GM12891 (cell line): ENCODE data around the gene STRN.

Source experiments
- DNase-seq: peaks from one replicate; pipeline ENCODE4 v3.0.0; 2011; ENCODE audit warnings: low spot score; ENCODE audit not compliant: insufficient read length
- FAIRE-seq: peaks from 2 replicates; lab custom pipeline; 2011; peaks lifted over from hg19 to GRCh38; lab: Jason Lieb, UNC
- PAX5 ChIP-seq: IDR thresholded peaks from 2 replicates; pipeline ENCODE4 v1.6.1; 2011; ENCODE audit warnings: low read length, moderate library complexity, mild to moderate bottlenecking; ENCODE audit not compliant: insufficient read depth, severe bottlenecking
- POLR2A ChIP-seq: IDR thresholded peaks from 2 replicates; pipeline ENCODE4 v1.6.1; 2011; ENCODE audit warnings: low read depth, low read length, control low read depth
- POLR2AphosphoS5 ChIP-seq: IDR thresholded peaks from 2 replicates; pipeline ENCODE4 v1.6.1; 2011; ENCODE audit warnings: low read depth, low read length, control low read depth
- POU2F2 ChIP-seq: IDR thresholded peaks from 2 replicates; pipeline ENCODE4 v1.6.1; 2011; ENCODE audit warnings: low read depth, mild to moderate bottlenecking, control low read depth, low read length, moderate library complexity
- SPI1 ChIP-seq: IDR thresholded peaks from 2 replicates; pipeline ENCODE4 v1.6.1; 2011; ENCODE audit warnings: low read depth, low read length, control low read depth
- TAF1 ChIP-seq: IDR thresholded peaks from 2 replicates; pipeline ENCODE4 v1.6.1; 2011; ENCODE audit warnings: low read depth, low read length, control low read depth

Gene STRN

DNA sequence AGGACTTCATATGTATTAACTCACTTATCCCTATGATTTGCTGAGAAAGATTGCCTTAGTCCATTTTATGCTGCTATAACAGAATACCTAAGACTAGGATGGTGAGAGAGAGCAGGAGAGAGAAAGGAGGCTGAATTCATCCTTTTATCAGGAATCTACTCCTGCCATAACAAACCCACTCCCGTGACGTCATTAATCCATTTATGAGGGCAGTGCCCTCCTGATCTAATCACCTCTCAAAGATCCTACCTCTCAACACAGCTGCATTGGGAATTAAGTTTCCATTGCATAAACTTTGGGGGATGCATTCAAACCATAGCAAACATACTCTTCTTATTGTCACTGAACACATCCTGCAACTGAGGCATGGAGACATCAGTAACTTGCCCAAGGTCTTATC is 147.8 kb downstream of the STRN start:
- no peak for TF ChIP-seq PAX5
- TF ChIP-seq SPI1: no peak
- TF ChIP-seq TAF1: no peak
- TF ChIP-seq POU2F2: no peak
- TF ChIP-seq POLR2AphosphoS5: no peak
- TF ChIP-seq POLR2A: no peak
- no peak for DNase-seq
- FAIRE-seq: no peak

DNA sequence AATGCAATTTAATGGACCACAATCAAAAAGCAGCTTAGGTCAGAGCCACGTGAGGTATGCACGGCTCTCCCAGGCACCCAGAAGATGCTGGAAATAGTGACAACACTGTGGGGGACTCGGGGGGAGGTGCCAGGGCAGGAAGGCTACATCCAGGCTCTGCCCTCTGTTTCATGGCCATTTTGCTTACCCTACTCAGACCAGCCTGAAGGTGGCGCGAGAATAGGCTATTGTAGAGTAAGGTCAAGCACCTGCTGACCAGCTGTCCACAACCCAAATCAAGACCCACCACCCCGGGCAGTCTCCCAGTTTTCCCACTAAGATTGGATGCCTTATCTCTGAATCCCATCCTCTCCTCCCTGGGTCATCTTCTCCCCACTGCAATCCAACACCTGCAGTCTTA is 154.1 kb downstream of the STRN start:
- DNase-seq (no peak), FAIRE-seq (no peak)
- TF ChIP-seq SPI1 (no peak), PAX5 (no peak), POLR2AphosphoS5 (no peak), TAF1 (no peak), POU2F2 (no peak), POLR2A (no peak)

DNA sequence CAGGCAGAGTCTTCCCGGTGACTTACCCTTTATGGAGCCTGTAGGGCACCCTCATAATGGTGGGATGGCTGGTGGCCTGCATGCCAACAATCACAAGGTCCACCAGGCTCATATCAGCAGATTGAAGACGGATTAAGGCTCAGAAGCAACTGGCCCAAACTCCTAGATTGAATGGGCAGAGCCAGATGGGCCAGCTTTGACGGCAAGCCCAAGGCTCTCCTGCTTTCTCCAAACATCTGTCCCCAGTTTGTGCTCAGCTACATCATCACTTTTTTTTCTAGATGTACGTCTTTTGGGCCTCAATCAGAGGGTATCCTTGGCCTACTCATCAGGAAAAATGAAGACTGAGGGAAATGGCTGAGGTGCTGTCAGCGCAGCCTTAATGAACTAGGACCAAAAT is 155.3 kb downstream of the STRN start:
- DNase-seq (no peak), FAIRE-seq (no peak)
- no peak for TF ChIP-seq POLR2AphosphoS5
- no peak for TF ChIP-seq POU2F2
- TF ChIP-seq PAX5: no peak
- TF ChIP-seq SPI1: no peak
- no peak for TF ChIP-seq POLR2A
- no peak for TF ChIP-seq TAF1

DNA sequence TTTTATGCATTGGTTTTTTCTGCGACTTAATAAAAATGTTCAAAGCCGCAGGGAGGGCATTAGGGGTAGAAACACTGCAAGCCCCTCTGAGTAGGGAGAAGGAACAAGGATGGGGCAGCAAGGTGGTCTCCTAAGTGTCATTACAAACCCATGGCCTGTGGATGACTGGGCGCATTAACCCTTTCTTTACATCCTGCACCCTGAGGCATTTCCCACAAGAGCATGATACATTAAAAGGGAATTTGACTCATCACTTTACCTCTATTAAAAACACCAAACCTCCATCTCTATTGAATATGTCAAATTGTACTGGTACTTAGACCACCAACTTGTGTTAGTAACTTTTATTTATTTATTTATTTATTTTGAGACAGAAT is 157.3 kb downstream of the STRN start:
- FAIRE-seq (no peak), DNase-seq (no peak)
- TF ChIP-seq POLR2AphosphoS5: no peak
- no peak for TF ChIP-seq POLR2A
- no peak for TF ChIP-seq SPI1
- no peak for TF ChIP-seq POU2F2
- no peak for TF ChIP-seq TAF1
- no peak for TF ChIP-seq PAX5

DNA sequence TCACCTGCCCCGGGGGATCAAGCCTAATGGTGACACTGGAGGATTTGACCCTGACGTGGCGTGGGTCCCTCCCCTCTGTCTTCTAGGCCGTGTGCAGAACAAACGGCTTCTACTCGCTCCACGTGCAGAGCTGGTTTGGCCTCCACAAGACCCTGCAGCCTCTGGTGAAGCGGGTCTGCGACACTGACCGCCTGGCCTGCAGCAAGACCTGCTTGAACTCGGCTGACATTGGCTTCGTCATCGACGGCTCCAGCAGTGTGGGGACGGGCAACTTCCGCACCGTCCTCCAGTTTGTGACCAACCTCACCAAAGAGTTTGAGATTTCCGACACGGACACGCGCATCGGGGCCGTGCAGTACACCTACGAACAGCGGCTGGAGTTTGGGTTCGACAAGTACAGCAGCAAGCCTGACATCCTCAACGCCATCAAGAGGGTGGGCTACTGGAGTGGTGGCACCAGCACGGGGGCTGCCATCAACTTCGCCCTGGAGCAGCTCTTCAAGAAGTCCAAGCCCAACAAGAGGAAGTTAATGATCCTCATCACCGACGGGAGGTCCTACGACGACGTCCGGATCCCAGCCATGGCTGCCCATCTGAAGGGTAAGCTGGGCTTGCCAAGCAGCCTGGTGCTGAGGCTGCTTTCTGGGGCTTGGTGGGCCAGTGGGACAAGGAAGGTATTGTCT is 157.8 kb downstream of the STRN start:
- DNase-seq: no peak
- no peak for TF ChIP-seq PAX5
- TF ChIP-seq SPI1: no peak
- no peak for TF ChIP-seq POLR2A
- TF ChIP-seq POU2F2: no peak
- no peak for TF ChIP-seq TAF1
- no peak for TF ChIP-seq POLR2AphosphoS5

DNA sequence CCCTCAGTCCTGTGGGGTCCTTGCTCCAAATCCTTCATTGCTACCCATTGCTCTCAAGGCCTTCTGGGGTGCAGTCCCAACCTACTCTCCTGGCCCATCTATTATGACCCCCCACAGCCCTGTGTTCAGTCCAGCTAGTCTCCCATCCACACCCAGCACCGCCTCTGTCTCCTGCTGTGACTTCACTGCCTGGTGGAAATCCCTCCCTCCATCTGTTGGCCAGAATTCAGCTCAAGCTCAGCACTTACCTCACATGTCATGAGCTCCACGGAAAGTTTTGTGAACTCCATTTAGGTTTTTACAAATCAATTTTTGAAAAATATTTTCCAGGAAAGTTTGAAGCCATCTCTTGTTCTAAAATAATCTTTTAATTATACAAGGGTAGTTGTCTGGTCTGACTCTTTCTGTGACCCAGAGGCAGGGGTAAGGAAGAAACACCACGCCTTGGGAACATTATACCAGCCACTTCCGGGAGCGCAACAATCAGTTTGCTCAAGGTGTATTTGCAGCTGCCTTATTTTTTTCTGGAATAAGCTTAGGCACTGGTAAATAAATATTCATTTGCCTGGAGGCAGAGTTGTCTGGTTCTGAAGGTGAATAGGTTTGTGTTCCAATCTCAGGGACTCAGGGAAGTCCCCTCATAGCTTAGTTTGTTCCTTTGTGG is 159.0 kb downstream of the STRN start:
- TF ChIP-seq PAX5 (no peak), TAF1 (no peak), SPI1 (no peak), POU2F2 (no peak), POLR2AphosphoS5 (no peak), POLR2A (no peak)
- no peak for DNase-seq
- FAIRE-seq: no peak

More for the DNA sequence above, 157.8 kb downstream of the STRN start:
- FAIRE-seq: no peak

DNA sequence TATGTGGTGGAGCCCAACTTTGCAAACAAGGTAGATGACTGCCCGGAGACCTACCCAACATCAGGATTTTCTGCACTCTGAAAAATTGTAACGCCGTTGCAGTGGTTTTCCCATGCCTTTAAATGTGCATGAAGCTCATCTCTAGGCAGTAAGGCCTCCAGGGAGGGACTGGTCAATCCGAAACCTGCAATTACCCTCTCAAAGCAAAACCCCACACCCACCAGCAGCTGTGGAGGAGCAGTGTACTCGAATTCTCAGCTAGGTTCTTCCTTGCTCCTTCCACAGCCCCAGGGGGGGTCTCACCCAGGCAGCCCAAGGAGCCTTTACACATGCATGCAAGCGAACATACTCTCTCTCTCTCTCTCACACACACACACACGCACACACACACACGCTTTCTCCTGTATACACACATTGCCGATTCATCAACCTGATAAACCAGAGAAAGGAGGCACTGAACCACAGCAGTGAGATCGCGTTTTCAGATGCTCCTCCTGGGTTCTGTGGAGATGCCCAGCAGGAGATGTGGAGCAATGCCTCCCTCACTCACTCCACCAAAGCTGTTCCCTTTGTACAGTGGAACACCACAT is 160.6 kb downstream of the STRN start:
- DNase-seq (no peak), FAIRE-seq (no peak)
- TF ChIP-seq TAF1 (no peak), POU2F2 (no peak), POLR2AphosphoS5 (no peak), SPI1 (no peak), PAX5 (no peak), POLR2A (no peak)

DNA sequence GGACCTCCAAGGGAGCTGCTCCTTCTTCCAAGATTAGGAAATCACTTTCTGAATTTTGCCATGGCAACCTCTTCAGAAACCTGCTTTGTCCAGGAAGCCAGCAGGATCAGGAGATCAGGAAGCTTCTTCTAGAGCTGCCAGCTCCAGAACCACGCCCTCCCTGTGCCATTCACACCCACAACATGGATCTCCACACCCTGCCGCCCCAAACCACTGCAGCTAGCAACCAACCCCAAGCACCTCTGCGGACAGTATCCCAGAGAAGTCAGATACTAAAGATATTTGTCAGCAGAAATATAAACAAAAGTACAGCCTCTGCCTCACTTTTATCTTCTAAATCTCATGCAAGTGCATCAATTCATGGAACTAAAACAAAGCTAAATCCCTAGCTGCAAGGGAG is 163.4 kb downstream of the STRN start:
- no peak for DNase-seq
- no peak for FAIRE-seq
- TF ChIP-seq SPI1: no peak
- TF ChIP-seq TAF1: no peak
- TF ChIP-seq POU2F2: no peak
- no peak for TF ChIP-seq PAX5
- no peak for TF ChIP-seq POLR2AphosphoS5
- no peak for TF ChIP-seq POLR2A

DNA sequence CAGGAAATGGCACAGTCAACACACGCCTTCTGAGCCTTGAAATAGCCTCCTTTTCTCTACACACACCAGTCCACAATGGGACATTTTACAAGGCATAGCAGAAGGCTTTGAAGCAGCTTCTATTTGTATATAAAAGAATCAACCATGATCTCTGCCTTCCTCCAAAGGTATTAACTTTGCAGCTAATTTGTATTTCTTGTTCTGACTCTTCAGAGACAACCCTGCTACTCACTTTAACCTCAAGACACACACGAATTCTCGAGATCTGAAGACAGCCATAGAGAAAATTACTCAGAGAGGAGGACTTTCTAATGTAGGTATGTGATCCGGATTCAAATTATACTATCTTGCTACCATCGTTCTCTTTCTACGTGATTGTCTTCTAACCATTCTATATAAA is 165.2 kb downstream of the STRN start:
- no peak for DNase-seq
- no peak for FAIRE-seq
- TF ChIP-seq PAX5 (no peak), TAF1 (no peak)
